ENCODE results near the gene MTF2. TPM values are rescaled to one million over a fixed set of nuclear protein-coding genes. Genes with fewer than 3 reads are reported as not detected.
"Not testable (repeated sequence)": the region's sequence is repeated elsewhere in the genome, so short reads cannot be mapped to it uniquely, and the experiment has no call there.

The MTF2 gene
- polyA plus RNA-seq, 4 donors = 6.5 to 29.1 (median 9.2) TPM

- DNase-seq = no peak
- 83 to 88% (median 84%) methylated on average over 2 of the region's 2 CpGs for WGBS, 3 donors
- peaks cover 7 to 12% (median 11%) of the 10 kb centered on the region in 3 donors for H3K36me3 ChIP-seq (ENCODE audit: control insufficient read depth in 3 of 3, insufficient read depth in 2 of 3, low read depth in 1 of 3, low read length in 3 of 3)
Measured at GRCh38 chr1:93152835-93153234, 73.8 kb downstream of the MTF2 start.

GRCh38 chr1:93154898-93155297 lies 75.8 kb downstream of the MTF2 start:
- Histone ChIP-seq H3K36me3 (ENCODE audit: control insufficient read depth in 3 of 3, insufficient read depth in 2 of 3, low read depth in 1 of 3, low read length in 3 of 3) (peaks cover 7 to 17% (median 8%) of the 10 kb centered on the region in 3 donors), H3K4me3 (ENCODE audit: low read depth in 1 of 3, low read length in 3 of 3) (no peak overlapping the region), H3K9me3 (ENCODE audit: control insufficient read depth in 2 of 2, insufficient read depth in 1 of 2, low read depth in 1 of 2, low read length in 1 of 2) (no peaks in the 10 kb centered on the region), H3K4me1 (ENCODE audit: control insufficient read depth in 3 of 3, insufficient read depth in 2 of 3, low read depth in 1 of 3, low read length in 2 of 3) (no peaks in the 10 kb centered on the region), H3K27me3 (ENCODE audit: control insufficient read depth in 3 of 3, insufficient read depth in 3 of 3, low read length in 3 of 3) (no peaks in the 10 kb centered on the region), H3K27ac (ENCODE audit: low read depth in 1 of 3, low read length in 2 of 3) (no peak overlapping the region)
- no peak for DNase-seq
- FAIRE-seq = no peak

More at GRCh38 chr1:93152835-93153234, 73.8 kb downstream of the MTF2 start:
- H3K27ac ChIP-seq (ENCODE audit: low read depth in 1 of 3, low read length in 2 of 3) = no peak overlapping the region
- H3K4me1 ChIP-seq (ENCODE audit: control insufficient read depth in 3 of 3, insufficient read depth in 2 of 3, low read depth in 1 of 3, low read length in 2 of 3) = no peaks in the 10 kb centered on the region
- H3K9me3 ChIP-seq (ENCODE audit: control insufficient read depth in 2 of 2, insufficient read depth in 1 of 2, low read depth in 1 of 2, low read length in 1 of 2) = no peaks in the 10 kb centered on the region
- no peak for FAIRE-seq
- H3K27me3 ChIP-seq (ENCODE audit: control insufficient read depth in 3 of 3, insufficient read depth in 3 of 3, low read length in 3 of 3) = no peaks in the 10 kb centered on the region
- no peak overlapping the region for H3K4me3 ChIP-seq (ENCODE audit: low read depth in 1 of 3, low read length in 3 of 3)

- Histone ChIP-seq H3K27ac (ENCODE audit: low read depth in 1 of 3, low read length in 2 of 3) (no peak overlapping the region), H3K27me3 (ENCODE audit: control insufficient read depth in 3 of 3, insufficient read depth in 3 of 3, low read length in 3 of 3) (no peaks in the 10 kb centered on the region), H3K36me3 (ENCODE audit: control insufficient read depth in 3 of 3, insufficient read depth in 2 of 3, low read depth in 1 of 3, low read length in 3 of 3) (peaks cover 5 to 17% (median 8%) of the 10 kb centered on the region in 3 donors), H3K4me3 (ENCODE audit: low read depth in 1 of 3, low read length in 3 of 3) (no peak overlapping the region), H3K4me1 (ENCODE audit: control insufficient read depth in 3 of 3, insufficient read depth in 2 of 3, low read depth in 1 of 3, low read length in 2 of 3) (no peaks in the 10 kb centered on the region), H3K9me3 (ENCODE audit: control insufficient read depth in 2 of 2, insufficient read depth in 1 of 2, low read depth in 1 of 2, low read length in 1 of 2) (no peaks in the 10 kb centered on the region)
- DNase-seq = no peak
- FAIRE-seq = no peak
- WGBS, 3 donors = 65 to 80% (median 75%) methylated on average over 3 of the region's 3 CpGs
Measured at GRCh38 chr1:93155335-93155734, 76.3 kb downstream of the MTF2 start.

DNA sequence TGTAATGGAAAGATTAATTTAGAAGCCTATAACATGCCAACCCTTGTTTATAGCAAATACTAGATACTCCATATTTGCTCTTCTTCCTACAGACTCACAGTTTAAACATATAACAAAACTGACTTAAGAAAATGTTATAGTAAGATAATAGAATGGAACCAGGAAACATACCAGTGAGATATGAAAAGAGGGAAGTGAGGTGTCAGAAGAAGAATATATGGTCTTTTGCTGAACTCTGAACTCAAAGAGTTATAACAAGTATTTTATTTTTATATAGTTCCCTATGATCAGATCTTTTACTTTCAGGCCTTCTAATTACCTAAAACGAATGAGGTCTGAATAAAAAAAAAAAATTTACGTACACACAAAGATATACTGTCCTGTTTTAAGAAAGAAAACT lies 80.3 kb downstream of the MTF2 start:
- H3K4me3 ChIP-seq (ENCODE audit: low read depth in 1 of 3, low read length in 3 of 3) = no peak overlapping the region
- H3K27me3 ChIP-seq (ENCODE audit: control insufficient read depth in 3 of 3, insufficient read depth in 3 of 3, low read length in 3 of 3) = no peaks in the 10 kb centered on the region
- H3K4me1 ChIP-seq (ENCODE audit: control insufficient read depth in 3 of 3, insufficient read depth in 2 of 3, low read depth in 1 of 3, low read length in 2 of 3) = no peaks in the 10 kb centered on the region
- no peak overlapping the region for H3K27ac ChIP-seq (ENCODE audit: low read depth in 1 of 3, low read length in 2 of 3)
- FAIRE-seq (no peak), DNase-seq (peak in 1 of 2 donors; percentile 9)
- H3K36me3 ChIP-seq (ENCODE audit: control insufficient read depth in 3 of 3, insufficient read depth in 2 of 3, low read depth in 1 of 3, low read length in 3 of 3) = peaks cover 6 to 25% (median 7%) of the 10 kb centered on the region in 3 donors
- WGBS, 3 donors = 47 to 61% (median 55%) methylated on average over 2 of the region's 2 CpGs
- H3K9me3 ChIP-seq (ENCODE audit: control insufficient read depth in 2 of 2, insufficient read depth in 1 of 2, low read depth in 1 of 2, low read length in 1 of 2) = no peaks in the 10 kb centered on the region

DNA sequence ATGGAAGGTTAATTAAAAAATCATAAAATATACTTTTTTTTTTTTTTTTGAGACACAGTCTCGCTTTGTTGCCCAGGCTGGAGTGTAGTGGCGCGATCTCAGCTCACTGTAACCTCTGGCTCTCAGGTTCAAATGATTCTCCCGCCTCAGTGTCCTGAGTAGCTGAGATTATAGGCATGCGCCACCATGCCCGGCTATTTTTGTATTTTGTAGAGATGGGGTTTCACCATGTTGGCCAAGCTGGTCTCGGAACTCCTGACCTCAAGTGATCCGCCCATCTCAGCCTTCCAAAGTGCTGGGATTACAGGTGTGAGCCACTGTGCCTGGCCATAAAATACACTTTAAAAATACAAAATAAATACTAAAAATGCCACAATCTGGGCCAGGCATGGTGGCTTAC lies 84.2 kb downstream of the MTF2 start:
- not testable (repeated sequence) for H3K27ac ChIP-seq (ENCODE audit: low read depth in 1 of 3, low read length in 2 of 3); H3K4me1 ChIP-seq (ENCODE audit: control insufficient read depth in 3 of 3, insufficient read depth in 2 of 3, low read depth in 1 of 3, low read length in 2 of 3); H3K9me3 ChIP-seq (ENCODE audit: control insufficient read depth in 2 of 2, insufficient read depth in 1 of 2, low read depth in 1 of 2, low read length in 1 of 2); H3K27me3 ChIP-seq (ENCODE audit: control insufficient read depth in 3 of 3, insufficient read depth in 3 of 3, low read length in 3 of 3); H3K4me3 ChIP-seq (ENCODE audit: low read depth in 1 of 3, low read length in 3 of 3); FAIRE-seq; DNase-seq
- H3K36me3 ChIP-seq (ENCODE audit: control insufficient read depth in 3 of 3, insufficient read depth in 2 of 3, low read depth in 1 of 3, low read length in 3 of 3) = peaks cover 0 to 13% (median 2%) of the 10 kb centered on the region in 3 donors
- 97 to 99% (median 97%) methylated on average over 8 of the region's 8 CpGs for WGBS, 3 donors

DNA sequence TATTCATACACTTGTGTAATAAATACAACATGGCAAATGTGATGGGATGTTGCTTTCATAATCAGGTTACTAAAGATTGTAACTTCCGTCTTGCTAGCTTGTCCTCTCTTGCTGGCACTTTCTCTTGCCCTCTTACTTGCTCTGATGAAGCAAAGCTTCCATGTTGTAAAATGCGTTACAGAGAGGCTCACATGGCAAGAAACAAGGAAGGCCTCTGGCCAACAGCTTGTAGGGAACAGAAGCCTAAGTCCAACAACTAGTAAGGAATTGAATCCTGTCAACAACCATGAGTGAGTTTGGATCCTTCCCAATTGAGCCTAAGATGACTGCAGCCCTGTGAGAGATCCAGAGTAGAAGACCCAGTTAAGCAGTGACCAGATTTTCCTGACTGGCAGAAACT lies 85.7 kb downstream of the MTF2 start:
- 92 to 100% (median 92%) methylated on average over 2 of the region's 2 CpGs for WGBS, 3 donors
- no peak for FAIRE-seq
- H3K4me3 ChIP-seq (ENCODE audit: low read depth in 1 of 3, low read length in 3 of 3) = no peak overlapping the region

GRCh38 chr1:93165895-93166294 lies 86.8 kb downstream of the MTF2 start:
- not testable (repeated sequence) for FAIRE-seq
- 96 to 100% (median 97%) methylated on average over 1 of the region's 1 CpG for WGBS, 3 donors

More for the DNA sequence above, 85.7 kb downstream of the MTF2 start:
- H3K27ac ChIP-seq (ENCODE audit: low read depth in 1 of 3, low read length in 2 of 3) = no peak overlapping the region
- peaks cover 0 to 10% (median 2%) of the 10 kb centered on the region in 3 donors for H3K36me3 ChIP-seq (ENCODE audit: control insufficient read depth in 3 of 3, insufficient read depth in 2 of 3, low read depth in 1 of 3, low read length in 3 of 3)
- no peaks in the 10 kb centered on the region for H3K4me1 ChIP-seq (ENCODE audit: control insufficient read depth in 3 of 3, insufficient read depth in 2 of 3, low read depth in 1 of 3, low read length in 2 of 3)
- no peak for DNase-seq
- H3K27me3 ChIP-seq (ENCODE audit: control insufficient read depth in 3 of 3, insufficient read depth in 3 of 3, low read length in 3 of 3) = no peaks in the 10 kb centered on the region
- H3K9me3 ChIP-seq (ENCODE audit: control insufficient read depth in 2 of 2, insufficient read depth in 1 of 2, low read depth in 1 of 2, low read length in 1 of 2) = peaks cover 0 to 2% of the 10 kb centered on the region in 2 donors

GRCh38 chr1:93167006-93167405 lies 87.9 kb downstream of the MTF2 start:
- FAIRE-seq (no peak), DNase-seq (no peak)
- H3K4me3 ChIP-seq (ENCODE audit: low read depth in 1 of 3, low read length in 3 of 3) = no peak overlapping the region
- H3K9me3 ChIP-seq (ENCODE audit: control insufficient read depth in 2 of 2, insufficient read depth in 1 of 2, low read depth in 1 of 2, low read length in 1 of 2) = peaks cover 0 to 11% of the 10 kb centered on the region in 2 donors
- H3K36me3 ChIP-seq (ENCODE audit: control insufficient read depth in 3 of 3, insufficient read depth in 2 of 3, low read depth in 1 of 3, low read length in 3 of 3) = peaks cover 0 to 12% (median 2%) of the 10 kb centered on the region in 3 donors
- H3K4me1 ChIP-seq (ENCODE audit: control insufficient read depth in 3 of 3, insufficient read depth in 2 of 3, low read depth in 1 of 3, low read length in 2 of 3) = peaks cover 0 to 3% (median 0%) of the 10 kb centered on the region in 3 donors
- no peak overlapping the region for H3K27ac ChIP-seq (ENCODE audit: low read depth in 1 of 3, low read length in 2 of 3)
- no peaks in the 10 kb centered on the region for H3K27me3 ChIP-seq (ENCODE audit: control insufficient read depth in 3 of 3, insufficient read depth in 3 of 3, low read length in 3 of 3)

More at GRCh38 chr1:93165895-93166294, 86.8 kb downstream of the MTF2 start:
- H3K27me3 ChIP-seq (ENCODE audit: control insufficient read depth in 3 of 3, insufficient read depth in 3 of 3, low read length in 3 of 3); DNase-seq; H3K27ac ChIP-seq (ENCODE audit: low read depth in 1 of 3, low read length in 2 of 3); H3K4me1 ChIP-seq (ENCODE audit: control insufficient read depth in 3 of 3, insufficient read depth in 2 of 3, low read depth in 1 of 3, low read length in 2 of 3); H3K4me3 ChIP-seq (ENCODE audit: low read depth in 1 of 3, low read length in 3 of 3): not testable (repeated sequence)
- peaks cover 0 to 10% of the 10 kb centered on the region in 2 donors for H3K9me3 ChIP-seq (ENCODE audit: control insufficient read depth in 2 of 2, insufficient read depth in 1 of 2, low read depth in 1 of 2, low read length in 1 of 2)
- H3K36me3 ChIP-seq (ENCODE audit: control insufficient read depth in 3 of 3, insufficient read depth in 2 of 3, low read depth in 1 of 3, low read length in 3 of 3) = peaks cover 0 to 12% (median 2%) of the 10 kb centered on the region in 3 donors

GRCh38 chr1:93170141-93170678 lies 91.1 kb downstream of the MTF2 start:
- not testable (repeated sequence) for H3K4me3 ChIP-seq (ENCODE audit: low read depth in 1 of 3, low read length in 3 of 3); DNase-seq; H3K27ac ChIP-seq (ENCODE audit: low read depth in 1 of 3, low read length in 2 of 3); H3K27me3 ChIP-seq (ENCODE audit: control insufficient read depth in 3 of 3, insufficient read depth in 3 of 3, low read length in 3 of 3); FAIRE-seq; H3K36me3 ChIP-seq (ENCODE audit: control insufficient read depth in 3 of 3, insufficient read depth in 2 of 3, low read depth in 1 of 3, low read length in 3 of 3); H3K4me1 ChIP-seq (ENCODE audit: control insufficient read depth in 3 of 3, insufficient read depth in 2 of 3, low read depth in 1 of 3, low read length in 2 of 3)
- WGBS, 3 donors = 97 to 99% (median 98%) methylated on average over 34 to 36 of the region's 36 CpGs
- H3K9me3 ChIP-seq (ENCODE audit: control insufficient read depth in 2 of 2, insufficient read depth in 1 of 2, low read depth in 1 of 2, low read length in 1 of 2) = peaks cover 0 to 11% of the 10 kb centered on the region in 2 donors
